A673 (cell line): ENCODE data around the gene CLDN14. TPM values are rescaled to one million over a fixed set of nuclear protein-coding genes. Genes with fewer than 3 reads are reported as not detected.

ENCODE experiments used
- BruUV-seq: library from RNA; stranded (reverse); fragments of 400-500 nt; replicated peaks from 2 replicates; lab custom pipeline; 2021; lab: Mats Ljungman, UMichigan
- CTCF ChIA-PET: fragments of 300-600 bp; sonication (Branson Sonifier 250); formaldehyde crosslinking; loops from one replicate; lab custom pipeline; 2022; ENCODE audit warnings: antibody characterized with exemption; lab: Charles Lee
- POLR2A ChIA-PET: fragments of 300-600 bp; sonication (Branson Sonifier 250); formaldehyde crosslinking; loops from one replicate; lab custom pipeline; 2022; ENCODE audit warnings: antibody characterized with exemption; ENCODE audit not compliant: low non-redundant PET; lab: Charles Lee
- DNase-seq: peaks from one replicate; pipeline ENCODE4 v3.0.0-alpha.2; 2015; ENCODE audit warnings: low spot score
- H3K27ac ChIP-seq: fragments of 200-600 bp; sonication (generic); 2 replicates; pipeline ENCODE4 v1.5.1; 2016; ENCODE audit warnings: mixed run types, low read depth, mild to moderate bottlenecking, mixed read lengths, antibody characterized with exemption, low read length; ENCODE audit not compliant: poor library complexity, severe bottlenecking
- H3K27me3 ChIP-seq: fragments of 200-600 bp; sonication (generic); replicated peaks from 2 replicates; pipeline ENCODE4 v1.6.1; 2017; ENCODE audit warnings: mixed run types, low read depth, mild to moderate bottlenecking, mixed read lengths, antibody characterized with exemption, low read length; ENCODE audit not compliant: insufficient read depth, poor library complexity
- H3K36me3 ChIP-seq: fragments of 200-600 bp; sonication (generic); 2 replicates; pipeline ENCODE4 v1.6.1; 2016; ENCODE audit warnings: mixed run types, mild to moderate bottlenecking, mixed read lengths, antibody characterized with exemption, low read length; ENCODE audit not compliant: insufficient read depth, poor library complexity, severe bottlenecking
- H3K4me1 ChIP-seq: fragments of 200-600 bp; sonication (generic); 2 replicates; pipeline ENCODE4 v1.6.1; 2017; ENCODE audit warnings: mixed run types, mild to moderate bottlenecking, mixed read lengths, antibody characterized with exemption, low read length; ENCODE audit not compliant: insufficient read depth, poor library complexity, severe bottlenecking
- H3K4me3 ChIP-seq: fragments of 200-600 bp; sonication (generic); 2 replicates; pipeline ENCODE4 v1.5.1; 2016; ENCODE audit warnings: low read depth, mixed run types, mild to moderate bottlenecking, mixed read lengths, low read length; ENCODE audit not compliant: poor library complexity, severe bottlenecking
- H3K9me3 ChIP-seq: fragments of 200-600 bp; sonication (generic); 2 replicates; pipeline ENCODE4 v1.6.1; 2016; ENCODE audit warnings: mixed run types, low read depth, mild to moderate bottlenecking, mixed read lengths, antibody characterized with exemption, low read length; ENCODE audit not compliant: poor library complexity, severe bottlenecking
- EZH2 ChIP-seq: fragments of 200-600 bp; sonication (generic); IDR thresholded peaks from 2 replicates; pipeline ENCODE4 v1.6.1; 2017; ENCODE audit warnings: borderline replicate concordance, low read depth, mild to moderate bottlenecking, mixed read lengths, antibody characterized with exemption, low read length; ENCODE audit not compliant: poor library complexity, severe bottlenecking
- intact Hi-C: fragments of 100-400 bp; cut with micrococcal nuclease; formaldehyde crosslinking; loops from one replicate; pipeline ENCODE4 v1.10.0; 2022; ENCODE audit not compliant: unreplicated experiment
- total RNA-seq: library from RNA; stranded (reverse); gene quantifications from 2 replicates; pipeline ENCODE4 v1.2.3, GENCODE V29; 2021
- TF ChIP-seq, protein P1 (sequence below): fragments of 300-800, 200-600 bp; sonication (generic); conservative IDR thresholded peaks from 2 replicates; pipeline ENCODE4 v1.5.1; 2017; ENCODE audit warnings: low read depth, mild to moderate bottlenecking, antibody characterized with exemption, low read length, moderate library complexity, mixed read lengths

The CLDN14 gene
- total RNA-seq, 1 experiment from 2014 or later: not detected

GRCh38 chr21:36474591-36474990 lies 5.3 kb downstream of the CLDN14 start:
- CTCF ChIA-PET: no interaction called here

DNA sequence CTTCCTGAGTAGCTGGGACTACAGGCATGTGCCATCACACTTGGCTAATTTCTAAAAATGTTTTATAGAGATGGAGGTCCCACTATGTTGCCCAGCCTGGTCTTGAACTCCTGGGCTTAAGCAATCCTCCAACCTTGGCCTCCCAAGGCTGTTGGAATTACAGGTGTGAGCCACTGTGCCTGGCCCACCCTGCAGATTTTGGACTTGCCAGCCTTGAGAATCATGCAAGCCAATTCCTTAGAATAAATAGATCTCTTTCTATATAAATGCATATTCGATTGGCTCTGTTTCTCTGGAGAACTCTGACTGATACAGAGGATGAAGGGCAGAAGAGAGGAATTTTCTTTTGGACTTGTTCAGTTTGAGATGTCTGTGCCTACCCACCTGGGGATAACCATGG lies 6.7 kb downstream of the CLDN14 start:
- Histone ChIP-seq H3K4me3 (no peak overlapping the region), H3K9me3 (peaks cover 4% of the 10 kb centered on the region), H3K27ac (no peak overlapping the region), H3K36me3 (no peaks in the 10 kb centered on the region), H3K27me3 (no peaks in the 10 kb centered on the region), H3K4me1 (peaks cover 11% of the 10 kb centered on the region)
- no peak for TF ChIP-seq EZH2
- TF ChIP-seq, protein P1, sequence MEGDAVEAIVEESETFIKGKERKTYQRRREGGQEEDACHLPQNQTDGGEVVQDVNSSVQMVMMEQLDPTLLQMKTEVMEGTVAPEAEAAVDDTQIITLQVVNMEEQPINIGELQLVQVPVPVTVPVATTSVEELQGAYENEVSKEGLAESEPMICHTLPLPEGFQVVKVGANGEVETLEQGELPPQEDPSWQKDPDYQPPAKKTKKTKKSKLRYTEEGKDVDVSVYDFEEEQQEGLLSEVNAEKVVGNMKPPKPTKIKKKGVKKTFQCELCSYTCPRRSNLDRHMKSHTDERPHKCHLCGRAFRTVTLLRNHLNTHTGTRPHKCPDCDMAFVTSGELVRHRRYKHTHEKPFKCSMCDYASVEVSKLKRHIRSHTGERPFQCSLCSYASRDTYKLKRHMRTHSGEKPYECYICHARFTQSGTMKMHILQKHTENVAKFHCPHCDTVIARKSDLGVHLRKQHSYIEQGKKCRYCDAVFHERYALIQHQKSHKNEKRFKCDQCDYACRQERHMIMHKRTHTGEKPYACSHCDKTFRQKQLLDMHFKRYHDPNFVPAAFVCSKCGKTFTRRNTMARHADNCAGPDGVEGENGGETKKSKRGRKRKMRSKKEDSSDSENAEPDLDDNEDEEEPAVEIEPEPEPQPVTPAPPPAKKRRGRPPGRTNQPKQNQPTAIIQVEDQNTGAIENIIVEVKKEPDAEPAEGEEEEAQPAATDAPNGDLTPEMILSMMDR: no peak
- DNase-seq: no peak
- POLR2A ChIA-PET: no interaction called here
- no TSS peak for BruUV-seq
- intact Hi-C loops: no loop called here
- CTCF ChIA-PET: no interaction called here

More at GRCh38 chr21:36474591-36474990, 5.3 kb downstream of the CLDN14 start:
- DNase-seq: no peak
- H3K4me3 ChIP-seq: no peak overlapping the region
- H3K36me3 ChIP-seq: no peaks in the 10 kb centered on the region
- no TSS peak for BruUV-seq
- POLR2A ChIA-PET: no interaction called here
- no peaks in the 10 kb centered on the region for H3K27me3 ChIP-seq
- no peak overlapping the region for H3K27ac ChIP-seq
- TF ChIP-seq, protein P1: no peak
- no peak for TF ChIP-seq EZH2
- intact Hi-C loops: no loop called here
- peaks cover 24% of the 10 kb centered on the region for H3K4me1 ChIP-seq
- peaks cover 4% of the 10 kb centered on the region for H3K9me3 ChIP-seq

DNA sequence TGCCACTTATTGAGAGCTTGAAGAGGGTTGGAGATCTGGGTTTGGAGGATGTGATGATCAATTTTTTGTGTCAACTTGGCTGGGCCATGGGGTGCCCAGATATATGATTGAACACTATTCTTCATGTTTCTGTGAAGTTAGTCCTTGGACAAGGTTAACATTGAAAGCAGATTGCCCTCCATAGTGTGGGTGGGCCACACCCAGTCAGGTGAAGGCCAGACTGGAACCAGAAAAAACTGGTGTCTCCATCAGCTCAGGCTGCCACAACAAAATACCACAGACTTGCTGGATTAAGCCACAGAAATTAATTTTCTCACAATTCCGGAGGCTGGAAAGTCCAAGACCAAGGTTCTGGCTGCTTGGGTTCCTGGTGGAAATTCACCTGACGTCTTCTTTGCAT lies 7.5 kb downstream of the CLDN14 start:
- ChIA-PET POLR2A (no interaction called here), CTCF (no interaction called here)
- Histone ChIP-seq H3K36me3 (no peaks in the 10 kb centered on the region), H3K27ac (no peak overlapping the region), H3K27me3 (no peaks in the 10 kb centered on the region), H3K4me3 (no peak overlapping the region), H3K9me3 (peaks cover 4% of the 10 kb centered on the region), H3K4me1 (peaks cover 9% of the 10 kb centered on the region)
- intact Hi-C loops: no loop called here
- TF ChIP-seq, protein P1: no peak
- no peak for TF ChIP-seq EZH2
- no peak for DNase-seq
- BruUV-seq: no TSS peak
